Kidney capillary endothelial cell (primary cell): Measurements from ENCODE around the gene HS3ST6.
A peak's percentile ranks its signal among the peaks of the same experiment; 100 is the strongest.
"Not testable (repeated sequence)": the region's sequence is repeated elsewhere in the genome, so short reads cannot be mapped to it uniquely, and the experiment has no call there.

Experiments
- DNase-seq: peaks from one replicate; pipeline ENCODE4 v3.0.0-alpha.2; 2018; ENCODE audit warnings: low spot score

HS3ST6 gene

GRCh38 chr16:1907226-1907860 is 10.9 kb downstream of the HS3ST6 start:
- no peak for DNase-seq

GRCh38 chr16:1906846-1907165 is 11.4 kb downstream of the HS3ST6 start:
- DNase-seq, result no peak

- no peak for DNase-seq
Measured at GRCh38 chr16:1906055-1906845, 12.0 kb downstream of the HS3ST6 start.

- DNase-seq, result no peak
Measured at GRCh38 chr16:1903845-1904840, 14.1 kb downstream of the HS3ST6 start.

- DNase-seq, result no peak
Measured at GRCh38 chr16:1903220-1903574, 15.0 kb downstream of the HS3ST6 start.

- no peak for DNase-seq
Measured at GRCh38 chr16:1902547-1903219, 15.5 kb downstream of the HS3ST6 start.

GRCh38 chr16:1900452-1900774 is 17.8 kb downstream of the HS3ST6 start:
- DNase-seq, result no peak

GRCh38 chr16:1899641-1900451 is 18.4 kb downstream of the HS3ST6 start:
- DNase-seq, result no peak

- DNase-seq, result not testable (repeated sequence)
Measured at GRCh38 chr16:1897692-1898091, 20.5 kb downstream of the HS3ST6 start.

- DNase-seq, result no peak
Measured at GRCh38 chr16:1895949-1896675, 22.1 kb downstream of the HS3ST6 start.

GRCh38 chr16:1895068-1895467 is 23.1 kb downstream of the HS3ST6 start:
- DNase-seq, result no peak

- DNase-seq, result no peak
Measured at GRCh38 chr16:1890708-1891050, 27.5 kb downstream of the HS3ST6 start.

GRCh38 chr16:1890024-1890707 is 28.0 kb downstream of the HS3ST6 start:
- DNase-seq, result no peak

- DNase-seq, result no peak
Measured at GRCh38 chr16:1887711-1888354, 30.4 kb downstream of the HS3ST6 start.

GRCh38 chr16:1884889-1885288 is 33.3 kb downstream of the HS3ST6 start:
- DNase-seq, result no peak

GRCh38 chr16:1884155-1884760 is 34.0 kb downstream of the HS3ST6 start:
- peak; percentile 33 for DNase-seq

GRCh38 chr16:1881172-1881571 is 37.0 kb downstream of the HS3ST6 start:
- DNase-seq, result not testable (repeated sequence)

- DNase-seq, result no peak
Measured at GRCh38 chr16:1879477-1879876, 38.7 kb downstream of the HS3ST6 start.

GRCh38 chr16:1878256-1878655 is 40.0 kb downstream of the HS3ST6 start:
- no peak for DNase-seq
